HCT116 (cell line): ENCODE measurements around the gene AOC3.

Experiments
- CEBPB ChIP-seq: IDR thresholded peaks from 2 replicates; pipeline ENCODE4 v1.6.1; 2012; ENCODE audit warnings: low read depth
- EZH2 ChIP-seq: fragments of 200-600 bp; sonication (generic); IDR thresholded peaks from 2 replicates; pipeline ENCODE4 v1.6.1; 2017; ENCODE audit warnings: antibody characterized with exemption, mixed run types
- POLR2A ChIP-seq: IDR thresholded peaks from 2 replicates; pipeline ENCODE4 v1.7.0; 2011; ENCODE audit warnings: borderline replicate concordance; ENCODE audit not compliant: insufficient read depth, insufficient read length; ENCODE audit errors: extremely low read depth
- POLR2AphosphoS5 ChIP-seq: IDR thresholded peaks from 2 replicates; pipeline ENCODE4 v1.6.1; 2011; ENCODE audit warnings: mild to moderate bottlenecking, low read depth, low read length, moderate library complexity
- RAD21 ChIP-seq: IDR thresholded peaks from 2 replicates; pipeline ENCODE4 v1.6.1; 2012; ENCODE audit warnings: low read depth, mild to moderate bottlenecking
- SIN3A ChIP-seq: IDR thresholded peaks from 2 replicates; pipeline ENCODE4 v1.6.1; 2012; ENCODE audit warnings: low read depth
- TF ChIP-seq, protein P1 (sequence below), 3 experiments: fragments of 200-600 bp in 1 of 3; sonication (generic) in 1 of 3; IDR thresholded peaks in 2 of 3; conservative IDR thresholded peaks in 1 of 3; 2 replicates each; pipeline ENCODE4 v1.5.1; 2012 to 2017; ENCODE audit warnings: low read depth in 2 of 3, low read length in 2 of 3, antibody characterized with exemption in 1 of 3, borderline replicate concordance in 1 of 3, control low read depth in 1 of 3, mild to moderate bottlenecking in 1 of 3, mixed read lengths in 1 of 3, mixed run types in 1 of 3, moderate library complexity in 1 of 3; ENCODE audit not compliant: insufficient read depth in 1 of 3
- TF ChIP-seq, protein P2 (sequence below): IDR thresholded peaks from 2 replicates; pipeline ENCODE4 v1.6.1; 2012
- TF ChIP-seq, protein P3 (sequence below): IDR thresholded peaks from 2 replicates; pipeline ENCODE4 v1.6.1; 2012; ENCODE audit warnings: low read depth

DNA sequence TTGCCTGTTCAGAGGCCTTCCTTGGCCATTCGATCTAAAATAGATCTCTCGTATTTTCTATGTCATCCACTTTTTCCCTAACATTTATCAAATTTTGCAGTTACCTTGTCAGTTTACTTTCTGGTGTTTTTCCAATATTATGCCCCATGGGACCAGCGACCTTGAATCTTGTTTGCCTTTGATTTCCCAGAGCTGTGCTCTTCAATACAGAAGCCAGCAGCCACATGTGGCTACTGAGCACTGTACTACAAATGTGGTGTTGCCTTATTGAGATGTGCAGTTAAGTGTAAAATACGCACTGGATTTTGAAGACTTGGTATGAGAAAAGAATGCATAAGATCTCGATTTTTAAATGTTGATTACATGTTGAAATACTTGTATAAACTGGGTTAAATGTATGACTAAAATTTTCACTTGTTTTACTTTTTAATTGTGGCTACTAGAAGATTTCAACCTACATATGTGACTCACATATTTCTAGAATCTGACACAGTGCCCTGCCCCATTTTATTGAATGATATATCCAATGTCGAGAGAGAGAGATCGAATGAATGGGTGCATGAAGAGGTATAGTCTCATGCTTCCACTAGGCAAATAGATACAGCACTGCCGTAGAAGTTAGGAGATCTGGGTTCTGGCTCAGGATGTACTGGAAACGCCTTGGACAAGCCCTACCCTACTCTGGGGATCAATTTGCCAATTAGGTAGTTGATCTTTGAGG is 18.6 kb upstream of the AOC3 start:
- TF ChIP-seq, protein P1, sequence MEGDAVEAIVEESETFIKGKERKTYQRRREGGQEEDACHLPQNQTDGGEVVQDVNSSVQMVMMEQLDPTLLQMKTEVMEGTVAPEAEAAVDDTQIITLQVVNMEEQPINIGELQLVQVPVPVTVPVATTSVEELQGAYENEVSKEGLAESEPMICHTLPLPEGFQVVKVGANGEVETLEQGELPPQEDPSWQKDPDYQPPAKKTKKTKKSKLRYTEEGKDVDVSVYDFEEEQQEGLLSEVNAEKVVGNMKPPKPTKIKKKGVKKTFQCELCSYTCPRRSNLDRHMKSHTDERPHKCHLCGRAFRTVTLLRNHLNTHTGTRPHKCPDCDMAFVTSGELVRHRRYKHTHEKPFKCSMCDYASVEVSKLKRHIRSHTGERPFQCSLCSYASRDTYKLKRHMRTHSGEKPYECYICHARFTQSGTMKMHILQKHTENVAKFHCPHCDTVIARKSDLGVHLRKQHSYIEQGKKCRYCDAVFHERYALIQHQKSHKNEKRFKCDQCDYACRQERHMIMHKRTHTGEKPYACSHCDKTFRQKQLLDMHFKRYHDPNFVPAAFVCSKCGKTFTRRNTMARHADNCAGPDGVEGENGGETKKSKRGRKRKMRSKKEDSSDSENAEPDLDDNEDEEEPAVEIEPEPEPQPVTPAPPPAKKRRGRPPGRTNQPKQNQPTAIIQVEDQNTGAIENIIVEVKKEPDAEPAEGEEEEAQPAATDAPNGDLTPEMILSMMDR (IDR thresholded peaks at IDR 0.05 in 2 of 3, conservative IDR thresholded peaks at IDR 0.05 in 1 of 3; ENCODE audit: borderline replicate concordance in 1 of 3, insufficient read depth in 1 of 3, low read depth in 2 of 3, low read length in 2 of 3) = no peak
- no peak for TF ChIP-seq RAD21
- TF ChIP-seq POLR2AphosphoS5 = no peak
- no peak for TF ChIP-seq EZH2
- no peak for TF ChIP-seq SIN3A
- TF ChIP-seq POLR2A = no peak
- TF ChIP-seq, protein P2, sequence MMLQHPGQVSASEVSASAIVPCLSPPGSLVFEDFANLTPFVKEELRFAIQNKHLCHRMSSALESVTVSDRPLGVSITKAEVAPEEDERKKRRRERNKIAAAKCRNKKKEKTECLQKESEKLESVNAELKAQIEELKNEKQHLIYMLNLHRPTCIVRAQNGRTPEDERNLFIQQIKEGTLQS = no peak
- no peak for TF ChIP-seq CEBPB
- TF ChIP-seq, protein P3, sequence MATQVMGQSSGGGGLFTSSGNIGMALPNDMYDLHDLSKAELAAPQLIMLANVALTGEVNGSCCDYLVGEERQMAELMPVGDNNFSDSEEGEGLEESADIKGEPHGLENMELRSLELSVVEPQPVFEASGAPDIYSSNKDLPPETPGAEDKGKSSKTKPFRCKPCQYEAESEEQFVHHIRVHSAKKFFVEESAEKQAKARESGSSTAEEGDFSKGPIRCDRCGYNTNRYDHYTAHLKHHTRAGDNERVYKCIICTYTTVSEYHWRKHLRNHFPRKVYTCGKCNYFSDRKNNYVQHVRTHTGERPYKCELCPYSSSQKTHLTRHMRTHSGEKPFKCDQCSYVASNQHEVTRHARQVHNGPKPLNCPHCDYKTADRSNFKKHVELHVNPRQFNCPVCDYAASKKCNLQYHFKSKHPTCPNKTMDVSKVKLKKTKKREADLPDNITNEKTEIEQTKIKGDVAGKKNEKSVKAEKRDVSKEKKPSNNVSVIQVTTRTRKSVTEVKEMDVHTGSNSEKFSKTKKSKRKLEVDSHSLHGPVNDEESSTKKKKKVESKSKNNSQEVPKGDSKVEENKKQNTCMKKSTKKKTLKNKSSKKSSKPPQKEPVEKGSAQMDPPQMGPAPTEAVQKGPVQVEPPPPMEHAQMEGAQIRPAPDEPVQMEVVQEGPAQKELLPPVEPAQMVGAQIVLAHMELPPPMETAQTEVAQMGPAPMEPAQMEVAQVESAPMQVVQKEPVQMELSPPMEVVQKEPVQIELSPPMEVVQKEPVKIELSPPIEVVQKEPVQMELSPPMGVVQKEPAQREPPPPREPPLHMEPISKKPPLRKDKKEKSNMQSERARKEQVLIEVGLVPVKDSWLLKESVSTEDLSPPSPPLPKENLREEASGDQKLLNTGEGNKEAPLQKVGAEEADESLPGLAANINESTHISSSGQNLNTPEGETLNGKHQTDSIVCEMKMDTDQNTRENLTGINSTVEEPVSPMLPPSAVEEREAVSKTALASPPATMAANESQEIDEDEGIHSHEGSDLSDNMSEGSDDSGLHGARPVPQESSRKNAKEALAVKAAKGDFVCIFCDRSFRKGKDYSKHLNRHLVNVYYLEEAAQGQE = no peak
